ENCODE data around the gene TEDC1. TPM values are rescaled to one million over a fixed set of nuclear protein-coding genes. Genes with fewer than 3 reads are reported as not detected.

TEDC1 gene
- total RNA-seq, 4 donors from 2014 or later, result 5.5 to 20.4 (median 14.2) TPM

- peak overlapping the region; percentile 16 to 51 (median 32) for H3K4me3 ChIP-seq
- H3K36me3 ChIP-seq, result peaks cover 0 to 22% (median 0%) of the 10 kb centered on the region in 3 donors
- peak; percentile 91 to 96 for DNase-seq (ENCODE audit: low spot score in 2 of 2)
- 0 to 1% methylated on average over 16 to 25 of the region's 35 CpGs for WGBS, 2 donors
- H3K27me3 ChIP-seq, result peaks cover 0 to 5% of the 10 kb centered on the region in 2 donors
- peaks cover 0 to 97% (median 63%) of the 10 kb centered on the region in 4 donors for H3K4me1 ChIP-seq
- TF ChIP-seq POLR2A (IDR thresholded peaks at IDR 0.05) (peak; percentile 13 to 34), CTCF (IDR thresholded peaks at IDR 0.05) (peak; percentile 98 to 99 (median 99)), EP300 (IDR thresholded peaks at IDR 0.05) (peak; percentile 25 to 83)
- peak overlapping the region; percentile 92 to 96 (median 94) for H3K27ac ChIP-seq
- H3K9me3 ChIP-seq, result no peaks in the 10 kb centered on the region
These were observed 9.9 kb upstream of the TEDC1 start for GRCh38 chr14:105480807-105481801.

GRCh38 chr14:105481886-105482457 is 9.1 kb upstream of the TEDC1 start:
- peak; percentile 94 to 97 for DNase-seq (ENCODE audit: low spot score in 2 of 2)
- H3K4me1 ChIP-seq, result peaks cover 0 to 97% (median 63%) of the 10 kb centered on the region in 4 donors
- peaks cover 0 to 22% (median 0%) of the 10 kb centered on the region in 3 donors for H3K36me3 ChIP-seq
- H3K9me3 ChIP-seq, result no peaks in the 10 kb centered on the region
- peaks cover 0 to 13% of the 10 kb centered on the region in 2 donors for H3K27me3 ChIP-seq
- H3K27ac ChIP-seq, result peak overlapping the region; percentile 92 to 96 (median 94)
- TF ChIP-seq POLR2A (IDR thresholded peaks at IDR 0.05) (peak in 1 of 2 donors; percentile 16), EP300 (IDR thresholded peaks at IDR 0.05) (peak; percentile 52 to 81), CTCF (IDR thresholded peaks at IDR 0.05) (peak in 4 of 5 experiments; percentile 10 to 46 (median 38))
- WGBS, 2 donors, result 0 to 1% methylated on average over 2 to 7 of the region's 18 CpGs
- peak overlapping the region; percentile 16 to 51 (median 32) for H3K4me3 ChIP-seq

- TF ChIP-seq POLR2A (IDR thresholded peaks at IDR 0.05) (no peak), CTCF (IDR thresholded peaks at IDR 0.05) (no peak), EP300 (IDR thresholded peaks at IDR 0.05) (no peak)
- WGBS, 2 donors, result 58 to 65% methylated on average over 6 to 18 of the region's 18 CpGs
- no peak for DNase-seq (ENCODE audit: low spot score in 2 of 2)
- Histone ChIP-seq H3K27ac (peak overlapping the region; percentile 92 to 96 (median 94)), H3K4me3 (peak overlapping the region in 1 of 4 donors; percentile 51), H3K9me3 (no peaks in the 10 kb centered on the region), H3K27me3 (peaks cover 0 to 15% of the 10 kb centered on the region in 2 donors), H3K36me3 (peaks cover 0 to 22% (median 0%) of the 10 kb centered on the region in 3 donors), H3K4me1 (peaks cover 0 to 98% (median 64%) of the 10 kb centered on the region in 4 donors)
These were observed 8.4 kb upstream of the TEDC1 start for GRCh38 chr14:105482486-105483110.

GRCh38 chr14:105483300-105484068 is 7.6 kb upstream of the TEDC1 start:
- Histone ChIP-seq H3K9me3 (no peaks in the 10 kb centered on the region), H3K4me3 (no peak overlapping the region), H3K27ac (peak overlapping the region; percentile 92 to 96 (median 94)), H3K27me3 (peaks cover 0 to 15% of the 10 kb centered on the region in 2 donors), H3K36me3 (peaks cover 0 to 15% (median 0%) of the 10 kb centered on the region in 3 donors), H3K4me1 (peaks cover 0 to 99% (median 70%) of the 10 kb centered on the region in 4 donors)
- DNase-seq (ENCODE audit: low spot score in 2 of 2), result no peak
- TF ChIP-seq EP300 (IDR thresholded peaks at IDR 0.05), result no peak
- TF ChIP-seq CTCF (IDR thresholded peaks at IDR 0.05), result no peak
- WGBS, 2 donors, result 56 to 66% methylated on average over 7 to 18 of the region's 18 CpGs
